PC-3 (cell line): ENCODE measurements around the gene FGD5.

Source experiments
- EZH2 ChIP-seq: fragments of 300-600 bp; sonication (generic); IDR thresholded peaks from one replicate; pipeline ENCODE4 v1.6.1; 2017; ENCODE audit warnings: antibody characterized with exemption, mild to moderate bottlenecking, low read length; ENCODE audit not compliant: unreplicated experiment
- EZH2phosphoT487 ChIP-seq: fragments of 300-600 bp; sonication (generic); IDR thresholded peaks from 2 replicates; pipeline ENCODE4 v1.6.1; 2018; ENCODE audit warnings: mild to moderate bottlenecking, antibody characterized with exemption, low read length, borderline replicate concordance
- TF ChIP-seq, protein P1 (sequence below): fragments of 300-600 bp; sonication (generic); conservative IDR thresholded peaks from 2 replicates; pipeline ENCODE4 v1.5.1; 2017; ENCODE audit warnings: antibody characterized with exemption, low read depth, mild to moderate bottlenecking, low read length

DNA sequence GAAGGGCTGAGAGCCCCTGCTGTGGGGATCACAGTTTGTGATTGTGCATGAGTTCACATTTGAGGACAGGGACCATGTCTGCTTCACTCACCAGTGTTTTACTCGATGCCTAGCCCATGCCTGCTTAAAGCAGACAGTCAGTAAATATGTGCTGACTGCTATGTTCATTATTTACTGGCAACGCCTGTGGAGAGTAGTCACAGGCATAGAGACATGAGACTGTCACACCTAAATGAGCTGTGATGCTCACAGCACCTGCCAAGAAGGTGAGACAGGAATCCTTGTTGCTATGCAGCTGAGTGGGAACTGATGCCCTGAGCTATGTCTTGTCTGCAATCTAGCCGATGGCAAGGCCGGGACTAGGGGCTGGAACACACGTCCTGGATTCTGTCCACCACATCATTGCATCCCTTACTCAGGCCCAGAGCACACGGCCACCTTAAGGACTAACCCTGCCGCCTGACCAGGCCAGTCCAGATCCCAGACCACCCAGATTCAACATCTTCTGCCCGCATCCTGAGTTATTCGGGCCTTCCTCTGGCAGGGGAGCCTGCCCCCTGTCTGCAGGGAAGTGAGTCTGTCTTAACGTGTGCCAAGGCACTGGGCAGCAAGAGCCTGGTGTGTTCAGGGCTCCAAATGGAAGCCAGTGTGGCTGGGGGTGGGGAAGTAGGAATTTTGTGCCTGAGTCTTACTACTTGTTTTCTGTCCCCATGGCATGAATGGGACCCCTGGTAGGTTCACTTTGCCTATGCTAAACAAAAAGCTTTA lies 44.8 kb downstream of the FGD5 start:
- TF ChIP-seq, protein P1, sequence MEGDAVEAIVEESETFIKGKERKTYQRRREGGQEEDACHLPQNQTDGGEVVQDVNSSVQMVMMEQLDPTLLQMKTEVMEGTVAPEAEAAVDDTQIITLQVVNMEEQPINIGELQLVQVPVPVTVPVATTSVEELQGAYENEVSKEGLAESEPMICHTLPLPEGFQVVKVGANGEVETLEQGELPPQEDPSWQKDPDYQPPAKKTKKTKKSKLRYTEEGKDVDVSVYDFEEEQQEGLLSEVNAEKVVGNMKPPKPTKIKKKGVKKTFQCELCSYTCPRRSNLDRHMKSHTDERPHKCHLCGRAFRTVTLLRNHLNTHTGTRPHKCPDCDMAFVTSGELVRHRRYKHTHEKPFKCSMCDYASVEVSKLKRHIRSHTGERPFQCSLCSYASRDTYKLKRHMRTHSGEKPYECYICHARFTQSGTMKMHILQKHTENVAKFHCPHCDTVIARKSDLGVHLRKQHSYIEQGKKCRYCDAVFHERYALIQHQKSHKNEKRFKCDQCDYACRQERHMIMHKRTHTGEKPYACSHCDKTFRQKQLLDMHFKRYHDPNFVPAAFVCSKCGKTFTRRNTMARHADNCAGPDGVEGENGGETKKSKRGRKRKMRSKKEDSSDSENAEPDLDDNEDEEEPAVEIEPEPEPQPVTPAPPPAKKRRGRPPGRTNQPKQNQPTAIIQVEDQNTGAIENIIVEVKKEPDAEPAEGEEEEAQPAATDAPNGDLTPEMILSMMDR = peak; percentile 44
- TF ChIP-seq EZH2 (no peak), EZH2phosphoT487 (no peak)
